Neuronal stem cell (in vitro differentiated cells): ENCODE results near the gene SLC9A9.
A peak's percentile ranks its signal among the peaks of the same experiment; 100 is the strongest.

ENCODE experiments used
- DNase-seq: peaks from one replicate; pipeline ENCODE4 v3.0.0-alpha.2; 2013; ENCODE audit warnings: low spot score
- H2AFZ ChIP-seq: one replicate; pipeline ENCODE4 v1.6.1; 2013; ENCODE audit warnings: mild to moderate bottlenecking, low read length, inconsistent platforms
- H2AK5ac ChIP-seq: 2 replicates; pipeline ENCODE4 v1.6.1; 2013; ENCODE audit warnings: low read depth, mild to moderate bottlenecking, inconsistent platforms, low read length, moderate library complexity, mixed read lengths
- H2BK120ac ChIP-seq: 2 replicates; pipeline ENCODE4 v1.6.1; 2013; ENCODE audit warnings: low read depth, mild to moderate bottlenecking, inconsistent platforms, low read length, moderate library complexity, mixed read lengths
- H2BK12ac ChIP-seq: one replicate; pipeline ENCODE4 v1.6.1; 2013; ENCODE audit warnings: low read length, inconsistent platforms
- H2BK15ac ChIP-seq: 2 replicates; pipeline ENCODE4 v1.6.1; 2013; ENCODE audit warnings: mild to moderate bottlenecking, low read length, inconsistent platforms, mixed read lengths
- H2BK5ac ChIP-seq: one replicate; pipeline ENCODE4 v1.6.1; 2013; ENCODE audit warnings: inconsistent platforms, mild to moderate bottlenecking, low read length, moderate library complexity
- H3K14ac ChIP-seq: one replicate; pipeline ENCODE4 v1.6.1; 2013; ENCODE audit warnings: low read length, inconsistent platforms
- H3K18ac ChIP-seq: 2 replicates; pipeline ENCODE4 v1.6.1; 2013; ENCODE audit warnings: low read length, inconsistent platforms
- H3K23ac ChIP-seq: 2 replicates; pipeline ENCODE4 v1.6.1; 2013; ENCODE audit warnings: low read depth, mild to moderate bottlenecking, mixed read lengths, low read length, inconsistent platforms; ENCODE audit not compliant: poor library complexity
- H3K27ac ChIP-seq: replicated peaks from 3 replicates; pipeline ENCODE4 v1.5.1; 2013; ENCODE audit warnings: low read length, inconsistent platforms
- H3K27me3 ChIP-seq, 3 experiments: 2 replicates each; pipeline ENCODE4 v1.6.1; 2013; ENCODE audit warnings: low read length in 3 of 3, mild to moderate bottlenecking in 2 of 3, inconsistent platforms in 1 of 3, low read depth in 1 of 3, mixed read lengths in 1 of 3, moderate library complexity in 1 of 3; ENCODE audit not compliant: control insufficient read depth in 3 of 3, insufficient read depth in 3 of 3
- H3K36me3 ChIP-seq, 2 donors: replicated peaks in 1 of 2; 2 replicates each; pipeline ENCODE4 v1.6.1; 2013; ENCODE audit warnings: low read length in 2 of 2; ENCODE audit not compliant: control insufficient read depth in 2 of 2, insufficient read depth in 2 of 2
- H3K4ac ChIP-seq: 2 replicates; pipeline ENCODE4 v1.6.1; 2013; ENCODE audit warnings: inconsistent platforms, mild to moderate bottlenecking, low read length, moderate library complexity
- H3K4me1 ChIP-seq, 2 donors: 1 replicate in 1 of 2; 2 replicates in 1 of 2; pipeline ENCODE4 v1.6.1; 2013; ENCODE audit warnings: low read length in 2 of 2, low read depth in 1 of 2; ENCODE audit not compliant: control insufficient read depth in 2 of 2, insufficient read depth in 1 of 2
- H3K4me2 ChIP-seq: one replicate; pipeline ENCODE4 v1.6.1; 2013; ENCODE audit warnings: mild to moderate bottlenecking, low read length, inconsistent platforms; ENCODE audit not compliant: insufficient read depth, poor library complexity, severe bottlenecking
- H3K4me3 ChIP-seq, 2 donors: 2 replicates each; pipeline ENCODE4 v1.5.1; 2013; ENCODE audit warnings: low read length in 2 of 2, mild to moderate bottlenecking in 2 of 2, inconsistent platforms in 1 of 2, moderate library complexity in 1 of 2
- H3K79me1 ChIP-seq: one replicate; pipeline ENCODE4 v1.6.1; 2013; ENCODE audit warnings: low read depth, mild to moderate bottlenecking, inconsistent platforms, low read length, moderate library complexity
- H3K9ac ChIP-seq: one replicate; pipeline ENCODE4 v1.6.1; 2013; ENCODE audit warnings: mild to moderate bottlenecking, low read depth, low read length, inconsistent platforms; ENCODE audit not compliant: poor library complexity
- H3K9me3 ChIP-seq, 2 donors: replicated peaks in 1 of 2; 2 replicates each; pipeline versions ENCODE3 to v1.6.1; 2013; ENCODE audit warnings: low read length in 2 of 2, mild to moderate bottlenecking in 2 of 2, inconsistent platforms in 1 of 2, low read depth in 1 of 2, mixed read lengths in 1 of 2, moderate library complexity in 1 of 2; ENCODE audit not compliant: control insufficient read depth in 2 of 2, insufficient read depth in 1 of 2
- H4K8ac ChIP-seq: one replicate; pipeline ENCODE4 v1.6.1; 2013; ENCODE audit warnings: low read depth, mild to moderate bottlenecking, inconsistent platforms, low read length, moderate library complexity
- H4K91ac ChIP-seq: one replicate; pipeline ENCODE4 v1.6.1; 2013; ENCODE audit warnings: low read length, low read depth, mild to moderate bottlenecking, inconsistent platforms; ENCODE audit not compliant: poor library complexity
- WGBS, 2 donors: extraction: QIAGEN DNeasy Blood & Tissue Kit; methylation state at CpG; one replicate each; pipeline ENCODE4 v1.1.7; 2013; ENCODE audit warnings: missing lambda C conversion rate in 2 of 2, mixed read lengths in 1 of 2; ENCODE audit not compliant: insufficient read length in 2 of 2, insufficient replicate concordance in 1 of 2; ENCODE audit errors: extremely low coverage in 2 of 2; 5-methylcytosine and 5-hydroxymethylcytosine counted together

SLC9A9 gene

DNA sequence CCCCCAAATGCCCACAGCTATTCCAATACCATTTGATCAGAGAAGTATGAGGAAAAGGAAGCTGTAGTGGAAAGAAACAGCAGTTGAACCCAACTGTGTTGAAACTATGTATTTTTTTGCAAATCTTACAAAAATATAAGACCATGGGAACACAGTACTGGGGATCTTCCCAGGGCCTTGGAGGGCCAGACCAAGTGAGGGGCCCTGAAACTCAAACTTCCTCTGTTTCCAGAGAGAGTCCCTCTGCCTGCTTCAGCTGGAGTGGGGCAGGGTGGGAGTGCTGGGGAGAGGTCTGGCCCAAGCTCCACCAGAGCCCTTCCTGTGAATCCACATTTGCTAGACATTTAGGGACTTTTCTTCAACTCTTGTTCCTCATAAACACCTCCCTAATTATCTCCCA lies 464.8 kb downstream of the SLC9A9 start:
- no peak overlapping the region for H2BK120ac ChIP-seq
- peak overlapping the region; percentile 56 for H2AFZ ChIP-seq
- no peak overlapping the region for H3K4me2 ChIP-seq
- no peak overlapping the region for H3K23ac ChIP-seq
- H2BK5ac ChIP-seq: no peak overlapping the region
- peaks cover 0 to 10% of the 10 kb centered on the region in 2 donors for H3K9me3 ChIP-seq
- no peak overlapping the region for H2BK15ac ChIP-seq
- H3K9ac ChIP-seq: no peak overlapping the region
- H3K27me3 ChIP-seq: no peaks in the 10 kb centered on the region
- no peak overlapping the region for H3K14ac ChIP-seq
- no peak overlapping the region for H3K4me3 ChIP-seq
- H4K91ac ChIP-seq: no peak overlapping the region
- no peak for DNase-seq
- H2BK12ac ChIP-seq: no peak overlapping the region
- H2AK5ac ChIP-seq: no peak overlapping the region
- H3K4ac ChIP-seq: no peak overlapping the region
- H3K27ac ChIP-seq: no peak overlapping the region
- no peak overlapping the region for H3K18ac ChIP-seq
- no peak overlapping the region for H4K8ac ChIP-seq
- H3K79me1 ChIP-seq: no peaks in the 10 kb centered on the region
- no peaks in the 10 kb centered on the region for H3K36me3 ChIP-seq
- H3K4me1 ChIP-seq: peaks cover 0 to 3% of the 10 kb centered on the region in 2 donors

DNA sequence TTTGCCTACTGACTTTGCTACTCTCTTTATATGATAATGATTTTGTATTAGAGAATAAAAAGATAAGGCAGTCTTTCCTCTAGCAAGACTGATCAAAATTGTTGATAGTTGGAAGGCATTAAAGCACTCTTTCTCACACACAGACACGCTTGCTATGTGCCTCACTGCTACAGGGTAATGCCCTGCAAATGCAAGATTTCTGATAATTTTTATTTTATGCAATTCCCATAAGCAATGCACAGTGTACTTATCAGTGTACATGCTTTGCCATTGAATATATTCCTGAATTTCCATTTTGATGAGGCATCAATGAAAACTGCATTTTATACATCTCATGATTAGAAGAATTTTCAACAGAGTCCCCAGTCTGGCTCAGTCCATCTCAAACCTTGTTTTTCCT lies 465.5 kb downstream of the SLC9A9 start:
- Histone ChIP-seq H3K14ac (no peak overlapping the region), H3K18ac (no peak overlapping the region), H3K4me2 (no peak overlapping the region), H2BK120ac (no peak overlapping the region), H3K9me3 (peaks cover 0 to 10% of the 10 kb centered on the region in 2 donors), H4K8ac (no peak overlapping the region), H3K36me3 (no peaks in the 10 kb centered on the region), H2BK5ac (no peak overlapping the region), H3K4ac (no peak overlapping the region), H2AFZ (no peak overlapping the region), H3K9ac (no peak overlapping the region), H3K79me1 (no peaks in the 10 kb centered on the region), H3K4me3 (no peak overlapping the region), H3K27ac (no peak overlapping the region), H3K27me3 (no peaks in the 10 kb centered on the region), H2AK5ac (no peak overlapping the region), H3K4me1 (peaks cover 0 to 3% of the 10 kb centered on the region in 2 donors), H3K23ac (no peak overlapping the region), H2BK15ac (no peak overlapping the region), H4K91ac (no peak overlapping the region), H2BK12ac (no peak overlapping the region)
- no CpG with 5 or more reads among the region's 1 CpG for WGBS, 2 donors
- DNase-seq: no peak

DNA sequence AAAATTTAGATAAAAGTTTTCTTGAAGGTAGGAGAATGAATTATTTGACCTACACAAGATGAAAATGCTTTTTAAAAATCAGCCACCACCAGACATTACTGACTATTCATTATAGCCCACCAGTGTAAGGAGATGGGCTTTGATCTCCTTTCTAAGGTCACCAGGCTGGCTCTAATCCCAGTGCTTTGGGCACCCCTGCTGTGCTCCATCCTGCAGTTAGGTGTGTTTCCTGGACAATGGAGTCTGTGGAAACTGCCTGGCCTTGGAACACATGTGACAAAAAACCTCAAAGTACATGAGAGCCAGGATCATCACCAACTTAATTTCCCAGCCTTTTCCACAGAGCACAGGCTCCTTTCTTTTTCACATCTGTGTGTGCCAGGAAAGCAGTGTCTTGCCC lies 467.8 kb downstream of the SLC9A9 start:
- no peak overlapping the region for H3K14ac ChIP-seq
- no peak for DNase-seq

DNA sequence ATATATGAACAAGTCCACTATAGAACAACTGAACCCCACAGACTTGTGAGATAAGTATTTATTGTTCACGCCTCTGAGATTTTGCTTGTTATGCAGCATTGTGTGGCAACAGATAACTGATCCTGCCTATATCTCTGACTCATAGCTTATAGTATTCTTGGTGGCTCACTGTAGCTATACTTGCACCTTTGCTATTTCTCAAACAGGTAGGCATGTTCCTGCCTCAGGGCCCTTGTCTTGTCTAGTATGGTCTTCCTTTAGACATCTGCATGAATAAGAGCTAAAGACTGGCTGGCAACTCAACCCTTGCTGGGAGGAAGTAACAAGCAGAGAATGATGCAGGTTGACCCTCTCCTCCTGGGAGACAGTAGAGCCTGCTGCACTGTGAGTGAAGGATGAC lies 472.6 kb downstream of the SLC9A9 start:
- H3K9me3 ChIP-seq: no peaks in the 10 kb centered on the region
- H3K4ac ChIP-seq: no peak overlapping the region
- H2BK5ac ChIP-seq: no peak overlapping the region
- no CpG with 5 or more reads among the region's 1 CpG for WGBS, 2 donors
- H2AFZ ChIP-seq: no peak overlapping the region
- no peak overlapping the region for H3K4me3 ChIP-seq
- no peak overlapping the region for H2AK5ac ChIP-seq
- H3K23ac ChIP-seq: no peak overlapping the region
- H2BK12ac ChIP-seq: no peak overlapping the region
- no peak overlapping the region for H4K8ac ChIP-seq
- H3K14ac ChIP-seq: no peak overlapping the region
- no peaks in the 10 kb centered on the region for H3K27me3 ChIP-seq
- DNase-seq: no peak
- no peak overlapping the region for H4K91ac ChIP-seq
- H2BK120ac ChIP-seq: no peak overlapping the region
- H3K9ac ChIP-seq: no peak overlapping the region
- no peak overlapping the region for H2BK15ac ChIP-seq
- H3K27ac ChIP-seq: no peak overlapping the region
- no peaks in the 10 kb centered on the region for H3K36me3 ChIP-seq
- H3K79me1 ChIP-seq: no peaks in the 10 kb centered on the region
- no peak overlapping the region for H3K18ac ChIP-seq
- no peak overlapping the region for H3K4me2 ChIP-seq
- peaks cover 0 to 3% of the 10 kb centered on the region in 2 donors for H3K4me1 ChIP-seq

More for the DNA sequence above, 467.8 kb downstream of the SLC9A9 start:
- H3K23ac ChIP-seq: no peak overlapping the region
- H3K4ac ChIP-seq: no peak overlapping the region
- peaks cover 0 to 5% of the 10 kb centered on the region in 2 donors for H3K9me3 ChIP-seq
- no peak overlapping the region for H3K4me3 ChIP-seq
- H3K27me3 ChIP-seq: no peaks in the 10 kb centered on the region
- H3K4me2 ChIP-seq: no peak overlapping the region
- no peak overlapping the region for H2BK12ac ChIP-seq
- no peak overlapping the region for H3K9ac ChIP-seq
- H4K8ac ChIP-seq: no peak overlapping the region
- peaks cover 0 to 3% of the 10 kb centered on the region in 2 donors for H3K4me1 ChIP-seq
- no peak overlapping the region for H2BK15ac ChIP-seq
- H3K79me1 ChIP-seq: no peaks in the 10 kb centered on the region
- H3K27ac ChIP-seq: no peak overlapping the region
- no peak overlapping the region for H4K91ac ChIP-seq
- H2BK5ac ChIP-seq: no peak overlapping the region
- H2AFZ ChIP-seq: no peak overlapping the region
- H3K36me3 ChIP-seq: no peaks in the 10 kb centered on the region
- H2AK5ac ChIP-seq: no peak overlapping the region
- no peak overlapping the region for H2BK120ac ChIP-seq
- no peak overlapping the region for H3K18ac ChIP-seq
